H1 (cell line): ENCODE measurements around the gene PGAM2. TPM values are rescaled to one million over a fixed set of nuclear protein-coding genes. Genes with fewer than 3 reads are reported as not detected.

Experiments
- CTCF ChIA-PET: fragments of 300-600 bp; sonication (Branson Sonifier 250); formaldehyde crosslinking; loops from one replicate; lab custom pipeline; 2021; ENCODE audit not compliant: partially characterized antibody; lab: Charles Lee
- POLR2A ChIA-PET: fragments of 300-600 bp; sonication (Branson Sonifier 250); formaldehyde crosslinking; loops from one replicate; lab custom pipeline; 2021; ENCODE audit warnings: inconsistent platforms; ENCODE audit not compliant: partially characterized antibody; lab: Charles Lee
- DNase-seq, 2 experiments: peaks; one replicate each; pipeline versions ENCODE4 v3.0.0 to v3.0.0-alpha.2; 2010 to 2022; ENCODE audit warnings: low spot score in 2 of 2, low read depth in 1 of 2, mixed read lengths in 1 of 2
- FAIRE-seq: peaks from 2 replicates; lab custom pipeline; 2011; peaks lifted over from hg19 to GRCh38; lab: Jason Lieb, UNC
- H2AFZ ChIP-seq: 2 replicates; pipeline ENCODE4 v1.8.1; 2012; ENCODE audit warnings: low read length, inconsistent platforms
- H2AK5ac ChIP-seq: 2 replicates; pipeline ENCODE4 v1.6.1; 2013; ENCODE audit warnings: low read depth, low read length
- H2BK120ac ChIP-seq: replicated peaks from 2 replicates; pipeline ENCODE3; 2013; ENCODE audit warnings: low read depth, low read length, inconsistent platforms
- H2BK12ac ChIP-seq: 2 replicates; pipeline ENCODE4 v1.6.1; 2013; ENCODE audit warnings: low read depth, low read length
- H2BK15ac ChIP-seq: 2 replicates; pipeline ENCODE4 v1.6.1; 2013; ENCODE audit warnings: low read length
- H2BK20ac ChIP-seq: 2 replicates; pipeline ENCODE4 v1.6.1; 2013; ENCODE audit warnings: low read length
- H2BK5ac ChIP-seq: 2 replicates; pipeline ENCODE4 v1.6.1; 2013; ENCODE audit warnings: low read depth, low read length
- H3K14ac ChIP-seq: 2 replicates; pipeline ENCODE4 v1.6.1; 2013; ENCODE audit warnings: inconsistent platforms; ENCODE audit not compliant: insufficient read length
- H3K18ac ChIP-seq: 2 replicates; pipeline ENCODE4 v1.6.1; 2013; ENCODE audit warnings: low read length; ENCODE audit errors: extremely low read depth
- H3K23ac ChIP-seq: 2 replicates; pipeline ENCODE4 v1.6.1; 2013; ENCODE audit warnings: inconsistent platforms; ENCODE audit not compliant: insufficient read length
- H3K23me2 ChIP-seq: 2 replicates; pipeline ENCODE4 v1.6.1; 2013; ENCODE audit warnings: low read depth, low read length
- H3K27ac ChIP-seq: 2 replicates; pipeline ENCODE4 v1.6.1; 2011; ENCODE audit warnings: low read depth, low read length, inconsistent platforms
- H3K27me3 ChIP-seq, 4 experiments: replicated peaks in 1 of 4; 1 replicate in 1 of 4; 2 replicates in 3 of 4; pipeline versions ENCODE4 v1.6.1 to v1.8.1; 2011 to 2013; ENCODE audit warnings: low read length in 3 of 4, mild to moderate bottlenecking in 3 of 4, inconsistent platforms in 2 of 4, mixed read lengths in 2 of 4, moderate library complexity in 1 of 4; ENCODE audit not compliant: control insufficient read depth in 3 of 4, insufficient read depth in 3 of 4; ENCODE audit errors: extremely low read depth in 1 of 4
- H3K36me3 ChIP-seq, 4 experiments: 2 replicates each; pipeline versions ENCODE4 v1.6.1 to v1.8.1; 2011 to 2013; ENCODE audit warnings: mild to moderate bottlenecking in 4 of 4, low read length in 3 of 4, moderate library complexity in 2 of 4, control low read depth in 1 of 4, inconsistent platforms in 1 of 4; ENCODE audit not compliant: insufficient read depth in 4 of 4, control insufficient read depth in 2 of 4
- H3K4ac ChIP-seq: replicated peaks from 2 replicates; pipeline ENCODE3; 2013; ENCODE audit warnings: low read length, low read depth, mixed read lengths, inconsistent platforms; ENCODE audit not compliant: insufficient read length
- H3K4me1 ChIP-seq, 4 experiments: replicated peaks in 1 of 4; 1 replicate in 1 of 4; 2 replicates in 3 of 4; pipeline versions ENCODE4 v1.6.1 to v1.8.1; 2011 to 2013; ENCODE audit warnings: low read length in 3 of 4, inconsistent platforms in 2 of 4, mixed read lengths in 1 of 4; ENCODE audit not compliant: insufficient read depth in 4 of 4, control insufficient read depth in 3 of 4
- H3K4me2 ChIP-seq, 2 experiments: 2 replicates each; pipeline versions ENCODE4 v1.6.1 to v1.8.1; 2011 to 2013; ENCODE audit warnings: low read depth in 2 of 2, low read length in 2 of 2, control low read depth in 1 of 2, inconsistent platforms in 1 of 2, mild to moderate bottlenecking in 1 of 2; ENCODE audit not compliant: insufficient read depth in 1 of 2
- H3K4me3 ChIP-seq, 4 experiments: fragments of 200-600, 300-600 bp in 1 of 4; sonication (generic), shearing (Covaris generic), sonication (Bioruptor Twin) in 1 of 4; 2 replicates each; pipeline versions ENCODE4 v1.5.1 to v1.8.1; 2011 to 2016; ENCODE audit warnings: low read length in 4 of 4, low read depth in 3 of 4, control low read depth in 2 of 4, inconsistent platforms in 2 of 4, mild to moderate bottlenecking in 2 of 4, mixed read lengths in 1 of 4, moderate library complexity in 1 of 4; ENCODE audit not compliant: insufficient read depth in 2 of 4; ENCODE audit errors: extremely low read depth in 1 of 4
- H3K56ac ChIP-seq: replicated peaks from 2 replicates; pipeline ENCODE3; 2013; ENCODE audit warnings: low read depth, mild to moderate bottlenecking, mixed read lengths, low read length, inconsistent platforms; ENCODE audit not compliant: insufficient read length
- H3K79me1 ChIP-seq: 2 replicates; pipeline ENCODE4 v1.6.1; 2013; ENCODE audit warnings: low read depth, low read length, control low read depth
- H3K79me2 ChIP-seq, 2 experiments: 2 replicates each; pipeline versions ENCODE4 v1.6.1 to v1.8.1; 2012 to 2013; ENCODE audit warnings: low read length in 2 of 2, mild to moderate bottlenecking in 2 of 2, inconsistent platforms in 1 of 2; ENCODE audit not compliant: insufficient read depth in 2 of 2, control insufficient read depth in 1 of 2
- H3K9ac ChIP-seq, 4 experiments: replicated peaks in 1 of 4; 1 replicate in 1 of 4; 2 replicates in 3 of 4; pipeline versions ENCODE4 v1.6.1 to v1.8.1; 2011 to 2013; ENCODE audit warnings: low read depth in 3 of 4, low read length in 3 of 4, control low read depth in 2 of 4, mild to moderate bottlenecking in 2 of 4, moderate library complexity in 2 of 4, inconsistent platforms in 1 of 4; ENCODE audit errors: extremely low read depth in 1 of 4
- H3K9me3 ChIP-seq, 2 experiments: 2 replicates each; pipeline versions ENCODE4 v1.6.1 to v1.8.1; 2012 to 2013; ENCODE audit warnings: mild to moderate bottlenecking in 2 of 2, moderate library complexity in 2 of 2, control low read depth in 1 of 2, inconsistent platforms in 1 of 2, low read depth in 1 of 2, low read length in 1 of 2, mixed read lengths in 1 of 2; ENCODE audit not compliant: insufficient read depth in 2 of 2
- H4K20me1 ChIP-seq, 2 experiments: replicated peaks in 1 of 2; 2 replicates each; pipeline versions ENCODE3 to v1.8.1; 2011 to 2013; ENCODE audit warnings: inconsistent platforms in 2 of 2, low read length in 2 of 2, mild to moderate bottlenecking in 1 of 2; ENCODE audit not compliant: insufficient read depth in 2 of 2, control insufficient read depth in 1 of 2
- H4K5ac ChIP-seq: 2 replicates; pipeline ENCODE4 v1.6.1; 2013; ENCODE audit warnings: low read length, low read depth, mixed read lengths, inconsistent platforms; ENCODE audit not compliant: insufficient read length
- H4K8ac ChIP-seq: 2 replicates; pipeline ENCODE4 v1.8.0; 2013; ENCODE audit warnings: mild to moderate bottlenecking, moderate library complexity, low read length, inconsistent platforms; ENCODE audit not compliant: insufficient read depth; ENCODE audit errors: extremely low read depth
- H4K91ac ChIP-seq: replicated peaks from 2 replicates; pipeline ENCODE3; 2013; ENCODE audit warnings: low read length, mixed read lengths, inconsistent platforms; ENCODE audit not compliant: insufficient read length
- BRCA1 ChIP-seq: IDR thresholded peaks from 2 replicates; pipeline ENCODE4 v1.6.1; 2012; ENCODE audit warnings: low read depth, low read length, improper control_type of control experiment
- CHD1 ChIP-seq: IDR thresholded peaks from 2 replicates; pipeline ENCODE4 v1.6.1; 2012; ENCODE audit warnings: low read depth, low read length, improper control_type of control experiment
- EZH2 ChIP-seq: fragments of 200-600 bp; sonication (generic); IDR thresholded peaks from 2 replicates; pipeline ENCODE4 v1.7.1; 2012; ENCODE audit warnings: low read depth, mild to moderate bottlenecking, moderate library complexity, low read length, inconsistent platforms; ENCODE audit not compliant: severe bottlenecking
- JUN ChIP-seq: IDR thresholded peaks from 2 replicates; pipeline ENCODE4 v1.6.1; 2011; ENCODE audit warnings: low read depth, mild to moderate bottlenecking, improper control_type of control experiment, low read length
- KDM5A ChIP-seq: fragments of 200-600 bp; IDR thresholded peaks from 2 replicates; pipeline ENCODE4 v1.7.1; 2012; ENCODE audit warnings: mild to moderate bottlenecking, low read length, inconsistent platforms, mixed read lengths
- PHF8 ChIP-seq: fragments of 200-600 bp; sonication (generic); conservative IDR thresholded peaks from 2 replicates; pipeline ENCODE4 v1.7.1; 2012; ENCODE audit warnings: low read depth, mild to moderate bottlenecking, inconsistent platforms, low read length, moderate library complexity
- RBBP5 ChIP-seq: IDR thresholded peaks from 2 replicates; pipeline ENCODE4 v1.7.1; 2012; ENCODE audit warnings: low read depth, mild to moderate bottlenecking, inconsistent platforms, low read length, moderate library complexity, borderline replicate concordance
- SAP30 ChIP-seq: fragments of 300-600 bp; sonication (generic); IDR thresholded peaks from 2 replicates; pipeline ENCODE4 v1.7.1; 2012; ENCODE audit warnings: low read length, moderate library complexity, mild to moderate bottlenecking, inconsistent platforms; ENCODE audit not compliant: insufficient read depth, insufficient replicate concordance
- TAF1 ChIP-seq: IDR thresholded peaks from 2 replicates; pipeline ENCODE4 v1.6.1; 2011; ENCODE audit warnings: mild to moderate bottlenecking, low read depth, low read length
- TAF7 ChIP-seq: optimal IDR thresholded peaks from 2 replicates; pipeline ENCODE3; 2011; ENCODE audit warnings: low read depth, mild to moderate bottlenecking, inconsistent platforms, low read length, moderate library complexity, borderline replicate concordance
- WGBS, 2 experiments: shearing (Covaris generic) in 1 of 2; methylation state at CpG; one replicate each; pipeline versions ENCODE4 v1.1.6 to v1.1.7; 2013 to 2015; ENCODE audit warnings: low lambda C conversion rate in 2 of 2, mixed read lengths in 2 of 2, inconsistent platforms in 1 of 2, low coverage in 1 of 2, missing lambda C conversion rate in 1 of 2; ENCODE audit not compliant: insufficient replicate concordance in 2 of 2, insufficient coverage in 1 of 2, insufficient read length in 1 of 2; ENCODE audit errors: extremely low coverage in 1 of 2, missing lambda C conversion rate in 1 of 2; 5-methylcytosine and 5-hydroxymethylcytosine counted together
- polyA plus RNA-seq, 7 experiments: library from polyadenylated mRNA; depleted of rRNA in 3 of 7; stranded (reverse) in 5 of 7; unstranded in 2 of 7; fragments of >200 nt in 5 of 7; fragments of 200-250 nt in 2 of 7; gene quantifications; 1 replicate in 5 of 7; 2 replicates in 1 of 7; 4 replicates in 1 of 7; pipeline versions ENCODE4 v1.2.1 to v1.2.3, GENCODE V29; 2011 to 2013; ENCODE audit warnings: missing spikeins in 2 of 7, mixed read lengths in 2 of 7
- total RNA-seq: library from RNA; stranded (reverse); fragmentation: NEBNext Ultra II Directional; extraction: Animal tissue kit (Norgen Biotek cat#: 25700); gene quantifications from 2 replicates; pipeline ENCODE4 v1.2.1, GENCODE V29; 2021
- TF ChIP-seq, protein P1 (sequence below): IDR thresholded peaks from 2 replicates; pipeline ENCODE4 v1.6.1; 2012; ENCODE audit warnings: low read length, inconsistent platforms

The PGAM2 gene
- total and polyA plus RNA-seq, 2 of the 8 experiments (the other 6 are each of a cell fraction or from before 2014, with no cell fraction given): 2.1 to 2.9 TPM

DNA sequence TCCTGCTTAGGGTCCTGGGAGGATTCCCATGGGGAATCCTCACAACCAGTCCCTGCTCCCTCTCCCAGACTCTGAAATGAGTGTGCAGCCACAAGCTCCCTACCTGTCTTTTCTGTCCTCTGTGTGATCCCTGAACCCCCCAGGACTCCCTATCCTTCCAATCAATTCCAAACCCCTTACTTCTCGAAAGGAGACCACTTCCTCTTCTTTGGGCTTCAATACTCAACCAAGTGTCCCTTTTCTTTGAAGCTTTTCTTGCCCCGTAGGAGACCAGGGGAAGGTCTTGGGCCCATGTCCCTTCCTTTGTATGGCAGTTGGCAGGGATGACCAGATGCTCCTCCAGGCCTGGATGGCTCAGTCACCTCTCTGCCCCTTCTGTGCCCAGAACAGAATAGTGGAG is 40.5 kb upstream of the PGAM2 start:
- H3K23me2 ChIP-seq: peaks cover 15% of the 10 kb centered on the region
- no peak overlapping the region for H3K23ac ChIP-seq
- H3K27ac ChIP-seq: no peak overlapping the region
- H3K79me2 ChIP-seq: no peaks in the 10 kb centered on the region; a peak in 1 of 4 replicates
- H2BK5ac ChIP-seq: no peak overlapping the region
- no peaks in the 10 kb centered on the region; a peak in 2 of 8 replicates for H3K36me3 ChIP-seq
- no peak overlapping the region for H3K4me3 ChIP-seq
- H2AK5ac ChIP-seq: no peak overlapping the region
- H4K91ac ChIP-seq: no peak overlapping the region
- H3K27me3 ChIP-seq: peaks cover 0 to 29% (median 16%) of the 10 kb centered on the region in 4 experiments; a peak in 6 of 7 replicates
- ChIA-PET POLR2A (interaction anchor here (1.1 to 2.0 kb wide), 5 partner anchors 10 to 111 kb away, joined by 3 to 13 read pairs (median 8); partner anchors contain the start of gene POLD2), CTCF (interaction anchor here (0.8 to 1.4 kb wide), 3 partner anchors 25 to 115 kb away, joined by 3 to 5 read pairs (median 4); no protein-coding TSS in a partner anchor)
- no peak overlapping the region for H3K56ac ChIP-seq
- H2BK120ac ChIP-seq: no peak overlapping the region
- H2BK12ac ChIP-seq: no peak overlapping the region
- no peak overlapping the region for H4K5ac ChIP-seq
- no peak overlapping the region for H2BK20ac ChIP-seq
- no peak for DNase-seq
- no peaks in the 10 kb centered on the region for H3K9me3 ChIP-seq
- no peak overlapping the region for H3K18ac ChIP-seq
- H3K9ac ChIP-seq: no peak overlapping the region
- peak overlapping the region in 1 of 2 experiments; percentile 98; a peak in 1 of 4 replicates for H3K4me2 ChIP-seq
- H4K8ac ChIP-seq: no peak overlapping the region
- H4K20me1 ChIP-seq: peaks cover 2 to 3% of the 10 kb centered on the region in 2 experiments
- H3K79me1 ChIP-seq: peaks cover 4% of the 10 kb centered on the region; the same call in 1 of the 2 replicates
- WGBS, 2 experiments: 77% methylated on average over 2 of the region's 2 CpGs; no CpG with 5 or more reads in 1 of the 2 experiments
- H3K4me1 ChIP-seq: peaks cover 0 to 12% (median 9%) of the 10 kb centered on the region in 4 experiments; a peak in 6 of 7 replicates
- FAIRE-seq: no peak
- H3K14ac ChIP-seq: no peak overlapping the region
- H2BK15ac ChIP-seq: no peak overlapping the region
- H2AFZ ChIP-seq: no peak overlapping the region
- H3K4ac ChIP-seq: no peak overlapping the region
- TF ChIP-seq SAP30: no peak
- TF ChIP-seq CHD1: no peak
- no peak for TF ChIP-seq KDM5A
- no peak for TF ChIP-seq TAF7
- TF ChIP-seq, protein P1, sequence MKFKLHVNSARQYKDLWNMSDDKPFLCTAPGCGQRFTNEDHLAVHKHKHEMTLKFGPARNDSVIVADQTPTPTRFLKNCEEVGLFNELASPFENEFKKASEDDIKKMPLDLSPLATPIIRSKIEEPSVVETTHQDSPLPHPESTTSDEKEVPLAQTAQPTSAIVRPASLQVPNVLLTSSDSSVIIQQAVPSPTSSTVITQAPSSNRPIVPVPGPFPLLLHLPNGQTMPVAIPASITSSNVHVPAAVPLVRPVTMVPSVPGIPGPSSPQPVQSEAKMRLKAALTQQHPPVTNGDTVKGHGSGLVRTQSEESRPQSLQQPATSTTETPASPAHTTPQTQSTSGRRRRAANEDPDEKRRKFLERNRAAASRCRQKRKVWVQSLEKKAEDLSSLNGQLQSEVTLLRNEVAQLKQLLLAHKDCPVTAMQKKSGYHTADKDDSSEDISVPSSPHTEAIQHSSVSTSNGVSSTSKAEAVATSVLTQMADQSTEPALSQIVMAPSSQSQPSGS: no peak
- no peak for TF ChIP-seq BRCA1
- no peak for TF ChIP-seq TAF1
- no peak for TF ChIP-seq JUN
- no peak for TF ChIP-seq RBBP5
- no peak for TF ChIP-seq EZH2
- no peak for TF ChIP-seq PHF8
